ENCODE results near the gene PIPOX. TPM values are rescaled to one million over a fixed set of nuclear protein-coding genes. Genes with fewer than 3 reads are reported as not detected.

Gene PIPOX
- total and polyA plus RNA-seq, 2 of the 13 experiments (the other 11 are each of a cell fraction or from before 2014, with no cell fraction given) = 87.3 to 154 TPM

DNA sequence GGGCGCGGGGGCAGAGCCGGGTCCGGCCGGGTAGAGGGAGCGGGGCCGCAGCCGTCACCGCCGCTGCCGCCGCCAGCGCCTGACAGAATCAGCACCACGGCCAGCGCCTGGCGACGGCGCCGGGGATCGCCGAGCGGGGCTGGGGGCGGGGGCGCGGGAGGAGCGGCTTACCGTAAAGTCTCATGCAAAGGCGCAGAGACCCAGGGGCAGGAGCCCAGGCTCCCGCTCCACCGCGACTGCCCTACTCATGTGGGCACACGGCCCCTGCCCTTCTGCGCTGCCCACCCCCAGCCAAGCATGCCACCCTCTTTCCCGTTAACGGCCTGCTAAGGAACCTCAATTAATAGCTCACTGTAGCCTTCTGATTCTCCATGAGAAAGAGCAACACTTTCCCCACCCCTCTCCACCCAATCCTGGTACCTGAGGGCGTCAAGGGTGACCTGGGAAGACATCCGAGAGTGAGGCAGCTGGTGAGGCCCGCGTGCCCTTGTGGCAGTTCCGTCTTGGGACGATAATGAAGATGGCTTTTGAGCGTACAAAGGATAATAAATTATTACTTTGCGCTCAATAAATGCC is 36.9 kb upstream of the PIPOX start, which contains the start of gene SEZ6 (continued):
- TF ChIP-seq, protein P1, sequence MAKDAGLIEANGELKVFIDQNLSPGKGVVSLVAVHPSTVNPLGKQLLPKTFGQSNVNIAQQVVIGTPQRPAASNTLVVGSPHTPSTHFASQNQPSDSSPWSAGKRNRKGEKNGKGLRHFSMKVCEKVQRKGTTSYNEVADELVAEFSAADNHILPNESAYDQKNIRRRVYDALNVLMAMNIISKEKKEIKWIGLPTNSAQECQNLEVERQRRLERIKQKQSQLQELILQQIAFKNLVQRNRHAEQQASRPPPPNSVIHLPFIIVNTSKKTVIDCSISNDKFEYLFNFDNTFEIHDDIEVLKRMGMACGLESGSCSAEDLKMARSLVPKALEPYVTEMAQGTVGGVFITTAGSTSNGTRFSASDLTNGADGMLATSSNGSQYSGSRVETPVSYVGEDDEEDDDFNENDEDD (CRISPR knock-in tag; IDR thresholded peaks at IDR 0.05; ENCODE audit: borderline replicate concordance) = peak; percentile 53; the same call in 1 of the 2 replicates
- TF ChIP-seq ZBTB7B (CRISPR knock-in tag; IDR thresholded peaks at IDR 0.05) = peak; percentile 76
- TF ChIP-seq, protein P2, sequence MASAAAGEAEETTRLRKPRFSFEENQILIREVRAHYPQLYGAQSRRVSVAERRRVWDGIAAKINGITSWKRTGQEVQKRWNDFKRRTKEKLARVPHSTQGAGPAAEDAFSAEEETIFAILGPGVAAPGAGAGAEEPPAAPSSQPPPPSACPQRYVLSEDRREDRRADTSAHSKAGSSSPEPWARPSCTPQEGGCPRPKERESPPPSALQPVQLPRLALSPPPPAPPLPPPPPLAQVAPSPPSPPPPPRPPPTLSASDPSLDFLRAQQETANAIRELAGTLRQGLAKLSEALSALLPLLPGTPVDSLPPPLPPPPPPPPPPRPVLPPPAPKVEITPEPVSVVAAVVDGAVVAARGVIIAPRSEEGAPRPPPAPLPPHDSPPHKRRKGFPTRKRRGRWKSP (CRISPR knock-in tag; IDR thresholded peaks at IDR 0.05) = peak; percentile 79
- TF ChIP-seq ZNF766 (CRISPR knock-in tag; IDR thresholded peaks at IDR 0.05; ENCODE audit: borderline replicate concordance) = peak; percentile 95
- TF ChIP-seq, protein P3, sequence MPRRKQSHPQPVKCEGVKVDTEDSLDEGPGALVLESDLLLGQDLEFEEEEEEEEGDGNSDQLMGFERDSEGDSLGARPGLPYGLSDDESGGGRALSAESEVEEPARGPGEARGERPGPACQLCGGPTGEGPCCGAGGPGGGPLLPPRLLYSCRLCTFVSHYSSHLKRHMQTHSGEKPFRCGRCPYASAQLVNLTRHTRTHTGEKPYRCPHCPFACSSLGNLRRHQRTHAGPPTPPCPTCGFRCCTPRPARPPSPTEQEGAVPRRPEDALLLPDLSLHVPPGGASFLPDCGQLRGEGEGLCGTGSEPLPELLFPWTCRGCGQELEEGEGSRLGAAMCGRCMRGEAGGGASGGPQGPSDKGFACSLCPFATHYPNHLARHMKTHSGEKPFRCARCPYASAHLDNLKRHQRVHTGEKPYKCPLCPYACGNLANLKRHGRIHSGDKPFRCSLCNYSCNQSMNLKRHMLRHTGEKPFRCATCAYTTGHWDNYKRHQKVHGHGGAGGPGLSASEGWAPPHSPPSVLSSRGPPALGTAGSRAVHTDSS (CRISPR knock-in tag; conservative IDR thresholded peaks at IDR 0.05) = no peak
- no peak for TF ChIP-seq CREB1 (IDR thresholded peaks at IDR 0.05)
- TF ChIP-seq CREB1 (CRISPR knock-in tag; IDR thresholded peaks at IDR 0.05) = no peak
- TF ChIP-seq, protein P4, sequence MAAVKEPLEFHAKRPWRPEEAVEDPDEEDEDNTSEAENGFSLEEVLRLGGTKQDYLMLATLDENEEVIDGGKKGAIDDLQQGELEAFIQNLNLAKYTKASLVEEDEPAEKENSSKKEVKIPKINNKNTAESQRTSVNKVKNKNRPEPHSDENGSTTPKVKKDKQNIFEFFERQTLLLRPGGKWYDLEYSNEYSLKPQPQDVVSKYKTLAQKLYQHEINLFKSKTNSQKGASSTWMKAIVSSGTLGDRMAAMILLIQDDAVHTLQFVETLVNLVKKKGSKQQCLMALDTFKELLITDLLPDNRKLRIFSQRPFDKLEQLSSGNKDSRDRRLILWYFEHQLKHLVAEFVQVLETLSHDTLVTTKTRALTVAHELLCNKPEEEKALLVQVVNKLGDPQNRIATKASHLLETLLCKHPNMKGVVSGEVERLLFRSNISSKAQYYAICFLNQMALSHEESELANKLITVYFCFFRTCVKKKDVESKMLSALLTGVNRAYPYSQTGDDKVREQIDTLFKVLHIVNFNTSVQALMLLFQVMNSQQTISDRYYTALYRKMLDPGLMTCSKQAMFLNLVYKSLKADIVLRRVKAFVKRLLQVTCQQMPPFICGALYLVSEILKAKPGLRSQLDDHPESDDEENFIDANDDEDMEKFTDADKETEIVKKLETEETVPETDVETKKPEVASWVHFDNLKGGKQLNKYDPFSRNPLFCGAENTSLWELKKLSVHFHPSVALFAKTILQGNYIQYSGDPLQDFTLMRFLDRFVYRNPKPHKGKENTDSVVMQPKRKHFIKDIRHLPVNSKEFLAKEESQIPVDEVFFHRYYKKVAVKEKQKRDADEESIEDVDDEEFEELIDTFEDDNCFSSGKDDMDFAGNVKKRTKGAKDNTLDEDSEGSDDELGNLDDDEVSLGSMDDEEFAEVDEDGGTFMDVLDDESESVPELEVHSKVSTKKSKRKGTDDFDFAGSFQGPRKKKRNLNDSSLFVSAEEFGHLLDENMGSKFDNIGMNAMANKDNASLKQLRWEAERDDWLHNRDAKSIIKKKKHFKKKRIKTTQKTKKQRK (IDR thresholded peaks at IDR 0.05; ENCODE audit: low read length) = no peak
- TF ChIP-seq ZNF460 (CRISPR knock-in tag; IDR thresholded peaks at IDR 0.05; ENCODE audit: borderline replicate concordance) = no peak
- peak; percentile 89 for TF ChIP-seq ZBTB42 (CRISPR knock-in tag; IDR thresholded peaks at IDR 0.05)
- TF ChIP-seq HNRNPH1 (optimal IDR thresholded peaks at IDR 0.05; ENCODE audit: low read depth, low read length) = no peak
- peak; percentile 82; the same call in 1 of the 2 replicates for TF ChIP-seq ARHGAP35 (CRISPR knock-in tag; IDR thresholded peaks at IDR 0.05; ENCODE audit: borderline replicate concordance)
- no peak for TF ChIP-seq CHD4 (IDR thresholded peaks at IDR 0.05; ENCODE audit: borderline replicate concordance, low read length)
- TF ChIP-seq, protein P5, sequence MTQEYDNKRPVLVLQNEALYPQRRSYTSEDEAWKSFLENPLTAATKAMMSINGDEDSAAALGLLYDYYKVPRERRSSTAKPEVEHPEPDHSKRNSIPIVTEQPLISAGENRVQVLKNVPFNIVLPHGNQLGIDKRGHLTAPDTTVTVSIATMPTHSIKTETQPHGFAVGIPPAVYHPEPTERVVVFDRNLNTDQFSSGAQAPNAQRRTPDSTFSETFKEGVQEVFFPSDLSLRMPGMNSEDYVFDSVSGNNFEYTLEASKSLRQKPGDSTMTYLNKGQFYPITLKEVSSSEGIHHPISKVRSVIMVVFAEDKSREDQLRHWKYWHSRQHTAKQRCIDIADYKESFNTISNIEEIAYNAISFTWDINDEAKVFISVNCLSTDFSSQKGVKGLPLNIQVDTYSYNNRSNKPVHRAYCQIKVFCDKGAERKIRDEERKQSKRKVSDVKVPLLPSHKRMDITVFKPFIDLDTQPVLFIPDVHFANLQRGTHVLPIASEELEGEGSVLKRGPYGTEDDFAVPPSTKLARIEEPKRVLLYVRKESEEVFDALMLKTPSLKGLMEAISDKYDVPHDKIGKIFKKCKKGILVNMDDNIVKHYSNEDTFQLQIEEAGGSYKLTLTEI (CRISPR knock-in tag; conservative IDR thresholded peaks at IDR 0.05) = no peak
- TF ChIP-seq FOXK2 (IDR thresholded peaks at IDR 0.05) = no peak
- TF ChIP-seq MXI1 (IDR thresholded peaks at IDR 0.05; ENCODE audit: borderline replicate concordance, low read depth, low read length) = peak; percentile 59; the same call in 1 of the 3 replicates
- TF ChIP-seq, protein P6, sequence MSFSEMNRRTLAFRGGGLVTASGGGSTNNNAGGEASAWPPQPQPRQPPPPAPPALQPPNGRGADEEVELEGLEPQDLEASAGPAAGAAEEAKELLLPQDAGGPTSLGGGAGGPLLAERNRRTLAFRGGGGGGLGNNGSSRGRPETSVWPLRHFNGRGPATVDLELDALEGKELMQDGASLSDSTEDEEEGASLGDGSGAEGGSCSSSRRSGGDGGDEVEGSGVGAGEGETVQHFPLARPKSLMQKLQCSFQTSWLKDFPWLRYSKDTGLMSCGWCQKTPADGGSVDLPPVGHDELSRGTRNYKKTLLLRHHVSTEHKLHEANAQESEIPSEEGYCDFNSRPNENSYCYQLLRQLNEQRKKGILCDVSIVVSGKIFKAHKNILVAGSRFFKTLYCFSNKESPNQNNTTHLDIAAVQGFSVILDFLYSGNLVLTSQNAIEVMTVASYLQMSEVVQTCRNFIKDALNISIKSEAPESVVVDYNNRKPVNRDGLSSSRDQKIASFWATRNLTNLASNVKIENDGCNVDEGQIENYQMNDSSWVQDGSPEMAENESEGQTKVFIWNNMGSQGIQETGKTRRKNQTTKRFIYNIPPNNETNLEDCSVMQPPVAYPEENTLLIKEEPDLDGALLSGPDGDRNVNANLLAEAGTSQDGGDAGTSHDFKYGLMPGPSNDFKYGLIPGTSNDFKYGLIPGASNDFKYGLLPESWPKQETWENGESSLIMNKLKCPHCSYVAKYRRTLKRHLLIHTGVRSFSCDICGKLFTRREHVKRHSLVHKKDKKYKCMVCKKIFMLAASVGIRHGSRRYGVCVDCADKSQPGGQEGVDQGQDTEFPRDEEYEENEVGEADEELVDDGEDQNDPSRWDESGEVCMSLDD (CRISPR knock-in tag; IDR thresholded peaks at IDR 0.05; ENCODE audit: borderline replicate concordance) = peak; percentile 87; the same call in 1 of the 2 replicates
